Activated CD4-positive, alpha-beta T cell treated with anti-CD3 and anti-CD28 coated beads, Interleukin-2, amount 50 U/mL, for 24 hours (primary cell): Measurements from ENCODE around the gene FOXO4.
A peak's percentile ranks its signal among the peaks of the same experiment; 100 is the strongest.

Experiments
- DNase-seq, 2 donors: peaks; one replicate each; pipeline ENCODE4 v3.0.0-alpha.2; 2020; ENCODE audit warnings: low read depth in 1 of 2, low spot score in 1 of 2

The FOXO4 gene

GRCh38 chrX:71099736-71100135 is 4.1 kb downstream of the FOXO4 start:
- DNase-seq = no peak

DNA sequence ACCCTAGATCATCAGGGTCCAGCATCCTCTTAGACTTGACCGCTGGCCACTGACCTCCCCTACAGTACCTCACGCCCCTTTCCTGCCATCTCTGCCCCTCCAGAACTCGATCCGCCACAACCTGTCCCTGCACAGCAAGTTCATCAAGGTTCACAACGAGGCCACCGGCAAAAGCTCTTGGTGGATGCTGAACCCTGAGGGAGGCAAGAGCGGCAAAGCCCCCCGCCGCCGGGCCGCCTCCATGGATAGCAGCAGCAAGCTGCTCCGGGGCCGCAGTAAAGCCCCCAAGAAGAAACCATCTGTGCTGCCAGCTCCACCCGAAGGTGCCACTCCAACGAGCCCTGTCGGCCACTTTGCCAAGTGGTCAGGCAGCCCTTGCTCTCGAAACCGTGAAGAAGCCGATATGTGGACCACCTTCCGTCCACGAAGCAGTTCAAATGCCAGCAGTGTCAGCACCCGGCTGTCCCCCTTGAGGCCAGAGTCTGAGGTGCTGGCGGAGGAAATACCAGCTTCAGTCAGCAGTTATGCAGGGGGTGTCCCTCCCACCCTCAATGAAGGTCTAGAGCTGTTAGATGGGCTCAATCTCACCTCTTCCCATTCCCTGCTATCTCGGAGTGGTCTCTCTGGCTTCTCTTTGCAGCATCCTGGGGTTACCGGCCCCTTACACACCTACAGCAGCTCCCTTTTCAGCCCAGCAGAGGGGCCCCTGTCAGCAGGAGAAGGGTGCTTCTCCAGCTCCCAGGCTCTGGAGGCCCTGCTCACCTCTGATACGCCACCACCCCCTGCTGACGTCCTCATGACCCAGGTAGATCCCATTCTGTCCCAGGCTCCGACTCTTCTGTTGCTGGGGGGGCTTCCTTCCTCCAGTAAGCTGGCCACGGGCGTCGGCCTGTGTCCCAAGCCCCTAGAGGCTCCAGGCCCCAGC is 5.2 kb downstream of the FOXO4 start:
- no peak for DNase-seq

- no peak for DNase-seq
These were observed 6.6 kb downstream of the FOXO4 start for GRCh38 chrX:71102292-71102691.

DNA sequence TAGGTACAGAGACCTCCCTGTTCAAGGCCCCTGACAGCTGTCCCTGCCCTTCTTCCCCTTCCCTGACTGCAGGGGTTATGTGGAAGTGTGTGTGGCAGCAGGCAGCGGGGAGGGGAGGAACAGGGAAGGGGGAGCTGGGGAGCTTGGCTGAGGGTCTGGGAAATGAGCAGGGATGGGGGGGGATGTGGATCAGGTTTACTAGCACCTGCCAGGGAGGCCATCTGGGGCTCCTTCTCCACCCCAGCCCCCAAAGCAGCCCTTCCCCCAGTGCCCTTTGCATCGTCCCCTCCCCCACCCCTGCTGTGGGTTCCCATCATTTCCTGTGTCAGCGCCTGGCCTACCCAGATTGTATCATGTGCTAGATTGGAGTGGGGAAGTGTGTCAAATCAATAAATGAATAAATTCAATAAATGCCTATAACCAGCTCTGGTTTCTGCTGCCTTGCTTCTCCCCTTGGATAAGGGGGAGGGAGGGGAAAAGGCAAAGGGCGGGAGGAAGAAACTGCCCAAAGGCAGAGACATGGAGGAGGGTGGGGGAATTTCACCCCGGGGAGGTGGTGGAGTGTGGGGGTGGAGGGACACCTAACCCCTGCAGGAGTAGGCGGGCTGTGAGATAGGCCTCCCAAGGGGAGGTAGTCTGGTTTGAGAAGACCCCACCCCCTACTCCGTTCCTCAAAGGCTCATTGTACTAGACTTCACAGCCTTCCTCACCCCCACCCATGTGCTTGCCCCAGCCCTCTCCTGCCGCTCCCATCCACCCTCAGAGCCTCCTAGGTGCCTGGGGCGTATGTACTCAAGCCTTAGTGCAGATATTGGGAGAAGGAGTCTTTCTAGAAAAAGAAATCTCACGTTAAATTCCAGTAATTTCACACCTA is 7.7 kb downstream of the FOXO4 start:
- no peak for DNase-seq

DNA sequence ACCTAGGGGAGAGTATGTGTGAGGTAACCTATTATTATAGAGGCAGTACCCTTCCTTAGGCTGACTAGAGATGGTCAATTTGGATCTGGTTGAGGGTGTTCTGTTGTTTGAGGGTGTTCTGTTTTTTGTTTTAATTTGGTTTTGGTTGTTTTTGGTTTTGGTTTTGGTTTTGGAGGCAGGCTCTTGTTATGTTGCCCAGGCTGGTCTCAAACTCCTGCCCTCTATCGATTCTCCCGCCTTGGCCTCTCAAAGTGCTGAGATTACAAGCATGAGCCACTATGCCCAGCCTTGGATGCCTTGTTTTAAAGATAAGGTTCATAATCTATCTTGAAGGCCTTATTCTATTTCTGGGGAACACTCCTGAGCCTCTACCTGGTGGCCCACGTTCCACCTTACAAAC is 10.0 kb downstream of the FOXO4 start:
- DNase-seq = no peak

DNA sequence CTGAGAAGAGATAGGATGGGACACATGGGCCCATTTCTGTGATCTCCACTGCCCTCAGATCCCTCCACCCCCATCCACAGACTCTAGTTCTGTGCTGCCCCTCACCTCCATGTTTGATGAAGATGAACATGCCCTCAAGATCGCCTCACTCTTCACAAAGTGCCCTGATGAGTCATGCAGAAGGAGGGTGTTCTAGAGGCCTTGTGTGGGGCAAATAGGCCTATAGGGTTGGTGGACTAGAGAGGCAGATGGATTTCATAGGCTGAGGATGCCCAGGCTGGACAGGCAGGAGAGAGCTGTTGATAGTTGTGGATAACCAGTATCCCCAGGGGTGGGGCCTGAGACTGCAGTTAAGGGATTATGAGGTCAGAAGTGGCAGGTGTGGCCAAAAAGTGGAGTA is 10.8 kb downstream of the FOXO4 start, which contains the start of gene CXorf65:
Gene CXorf65 (minus strand): TSS at position 314 of the 400 bp plus-strand sequence. CDS start 184 bp downstream, at position 130.
- DNase-seq = no peak

DNA sequence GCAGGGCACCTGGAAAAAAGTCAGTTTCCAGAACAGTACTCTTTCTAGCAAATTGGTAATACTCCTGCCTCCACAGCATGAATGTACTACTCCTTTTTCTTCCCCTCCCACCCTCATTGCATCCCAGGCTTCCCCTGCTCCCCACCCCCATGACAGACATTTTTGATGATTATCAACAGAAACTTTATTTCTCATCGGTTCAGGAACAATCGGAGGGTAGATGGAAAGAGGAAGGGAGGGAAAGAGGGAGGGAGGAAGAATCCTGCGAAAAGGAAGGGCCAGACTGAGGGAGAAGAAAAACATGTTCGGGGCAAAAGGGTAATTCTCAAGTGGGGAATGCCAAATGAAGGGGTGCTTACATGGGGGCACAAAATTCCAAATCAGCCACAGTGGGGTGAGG is 11.6 kb downstream of the FOXO4 start:
- no peak for DNase-seq

DNA sequence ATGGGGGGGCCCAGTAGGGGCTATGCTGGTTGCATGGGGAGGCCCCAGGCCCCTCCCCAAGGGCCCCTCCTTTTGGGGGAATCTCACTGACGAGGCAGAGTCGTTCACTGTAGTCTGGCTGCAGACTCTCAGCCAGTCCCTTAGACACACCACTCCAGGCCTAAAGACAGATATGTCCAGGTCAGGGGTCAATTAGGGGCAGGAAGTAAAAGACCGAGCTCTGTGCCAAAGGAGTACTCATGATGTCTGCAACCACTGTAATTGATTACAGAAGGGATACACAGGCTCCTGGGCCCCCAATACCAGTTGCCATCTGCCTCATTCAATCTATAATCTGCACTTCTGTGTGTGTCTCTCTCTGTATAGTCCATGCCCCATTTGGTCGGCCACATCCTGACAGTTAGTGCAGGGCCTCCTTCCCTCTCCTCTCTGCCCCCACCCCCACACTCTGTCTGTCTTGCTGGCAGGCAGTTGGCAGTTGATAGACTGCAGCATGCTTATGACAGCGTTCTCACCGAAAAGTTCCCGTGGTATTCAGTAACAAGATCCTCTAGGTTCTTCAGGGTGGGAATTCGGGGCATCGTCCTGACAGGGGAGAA is 12.2 kb downstream of the FOXO4 start:
- no peak for DNase-seq

- DNase-seq = no peak
These were observed 13.4 kb downstream of the FOXO4 start for GRCh38 chrX:71109051-71109450.

DNA sequence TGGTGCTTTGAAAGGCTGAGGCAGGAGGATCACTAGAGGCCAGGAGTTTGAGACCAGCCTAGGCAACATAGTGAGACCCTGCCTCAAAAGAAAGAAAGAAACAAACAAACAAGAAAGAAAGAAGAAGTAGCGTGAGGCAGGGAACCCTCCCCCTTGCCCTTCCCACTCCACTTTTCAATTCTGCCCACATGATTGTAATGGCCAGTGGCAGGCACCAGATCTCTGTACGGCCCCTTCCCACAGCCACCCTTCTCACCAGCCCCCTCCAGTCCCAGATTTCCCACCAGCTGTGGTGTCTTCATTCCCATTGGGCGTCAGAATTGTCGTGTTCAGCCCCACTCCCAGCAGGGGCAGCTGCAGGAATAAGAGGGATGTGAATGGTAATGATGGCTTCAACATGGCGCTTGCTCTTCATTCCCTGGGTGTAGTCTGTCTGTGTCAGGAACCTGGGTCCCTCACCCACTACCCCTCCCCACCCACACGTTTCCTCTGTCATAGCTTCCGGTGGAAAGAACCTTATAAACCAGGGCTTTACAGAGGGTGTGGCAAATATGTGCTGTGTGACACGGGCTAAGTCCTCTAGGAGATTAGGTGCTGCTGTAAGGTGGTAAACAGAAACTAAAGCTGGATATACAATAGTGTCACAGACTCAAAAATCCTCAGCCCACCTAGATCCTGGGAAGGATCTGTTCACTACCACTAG is 15.6 kb downstream of the FOXO4 start, which contains the start of gene IL2RG:
Gene IL2RG (minus strand): TSS at position 437 of the 703 bp plus-strand sequence. CDS start 38 bp downstream, at position 399.
- DNase-seq = peak in 1 of 2 donors; percentile 77

DNA sequence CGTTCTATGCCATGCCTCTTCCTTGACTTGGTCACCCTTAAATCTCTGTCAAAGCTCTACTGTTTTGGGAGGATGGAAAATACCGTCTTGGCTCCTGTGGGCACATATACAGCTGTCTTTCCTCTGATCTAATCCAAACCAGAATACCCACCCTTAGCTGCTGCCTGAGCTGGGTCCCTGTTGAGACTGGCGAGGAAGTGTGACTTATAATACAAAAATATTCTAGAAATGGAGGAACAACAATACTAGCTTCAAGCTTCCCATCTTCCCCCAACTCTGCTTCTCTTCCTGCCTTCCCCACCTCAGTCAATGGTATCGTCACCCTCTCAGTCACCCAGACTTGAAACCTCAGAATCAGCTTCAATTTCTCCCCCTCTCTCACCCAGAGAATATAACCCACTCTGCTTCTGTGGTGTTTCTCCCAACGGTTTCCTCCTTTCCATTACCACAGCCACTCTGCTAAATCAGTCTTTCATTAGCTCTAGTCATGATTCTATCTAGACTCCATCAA is 16.3 kb downstream of the FOXO4 start:
- DNase-seq = no peak

GRCh38 chrX:71117358-71117757 is 21.7 kb downstream of the FOXO4 start:
- no peak for DNase-seq

DNA sequence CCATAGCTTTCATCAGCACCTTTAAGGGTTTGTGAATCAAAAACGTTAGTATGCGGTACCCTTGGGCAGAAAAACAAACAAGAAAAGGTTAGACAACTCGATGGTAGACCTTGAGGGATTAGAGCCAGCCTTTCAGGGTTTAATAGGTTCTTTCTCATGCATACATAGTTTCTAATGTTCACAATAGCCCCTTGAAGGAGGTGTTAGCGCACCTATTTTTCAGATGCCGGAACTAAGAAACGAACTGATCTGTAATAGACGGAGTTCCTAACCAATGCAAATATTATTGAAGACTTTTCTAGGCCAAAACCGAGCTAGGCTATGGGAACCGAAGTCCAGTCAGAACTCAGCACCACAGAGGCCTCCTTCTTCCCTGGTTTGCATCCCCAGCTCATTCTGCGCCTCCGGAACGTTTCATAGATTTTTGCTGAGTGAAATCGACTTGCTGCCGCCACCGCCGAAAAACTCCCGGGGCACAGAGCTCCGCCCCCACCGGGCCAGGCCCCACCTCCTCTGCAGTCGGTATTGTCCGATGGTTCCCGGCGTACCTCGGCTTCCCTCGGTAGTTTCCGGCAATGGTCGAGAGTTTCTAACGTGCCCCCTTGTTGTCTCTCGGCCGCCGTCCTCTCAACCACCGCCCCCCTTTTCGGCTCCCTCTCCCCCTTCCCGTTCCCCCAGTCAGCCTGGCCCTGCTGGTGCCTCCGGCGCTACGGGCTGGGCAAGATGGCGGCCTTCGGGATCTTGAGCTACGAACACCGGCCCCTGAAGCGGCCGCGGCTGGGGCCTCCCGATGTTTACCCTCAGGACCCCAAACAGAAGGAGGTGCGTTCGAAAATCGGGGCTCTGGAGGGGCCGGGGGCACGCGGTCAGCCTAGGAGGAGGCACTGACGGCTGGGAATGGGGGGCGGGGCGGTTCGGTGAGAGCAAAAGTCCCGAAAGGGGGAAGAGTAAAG is 22.7 kb downstream of the FOXO4 start, which contains the start of gene MED12:
Gene MED12 (plus strand): TSS at position 565 of the 953 bp plus-strand sequence. CDS start 159 bp downstream, at position 724.
- peak; percentile 65 for DNase-seq

DNA sequence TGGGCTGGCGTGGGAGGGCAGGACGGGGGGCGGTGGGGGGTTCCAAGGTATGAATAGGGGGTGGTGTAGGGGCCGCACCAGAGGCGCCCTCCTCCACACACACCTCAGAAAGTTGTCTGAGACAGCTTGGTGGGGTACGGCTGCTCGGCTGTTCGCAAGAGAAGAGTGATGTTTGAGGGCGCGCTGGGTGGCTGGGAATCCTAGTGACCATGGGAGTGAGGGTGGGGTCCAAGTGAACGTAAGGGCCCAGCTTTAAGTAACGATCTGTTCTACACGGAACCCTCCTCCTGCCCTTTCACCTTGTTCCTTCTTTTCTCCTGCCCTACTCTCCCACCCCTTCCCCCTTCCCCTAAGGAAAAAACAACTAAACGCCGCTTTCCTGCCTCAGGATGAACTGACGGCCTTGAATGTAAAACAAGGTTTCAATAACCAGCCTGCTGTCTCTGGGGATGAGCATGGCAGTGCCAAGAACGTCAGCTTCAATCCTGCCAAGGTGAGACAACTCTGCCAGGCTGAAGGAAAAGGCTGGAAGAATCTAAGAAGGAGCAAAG is 23.4 kb downstream of the FOXO4 start:
- DNase-seq = no peak

DNA sequence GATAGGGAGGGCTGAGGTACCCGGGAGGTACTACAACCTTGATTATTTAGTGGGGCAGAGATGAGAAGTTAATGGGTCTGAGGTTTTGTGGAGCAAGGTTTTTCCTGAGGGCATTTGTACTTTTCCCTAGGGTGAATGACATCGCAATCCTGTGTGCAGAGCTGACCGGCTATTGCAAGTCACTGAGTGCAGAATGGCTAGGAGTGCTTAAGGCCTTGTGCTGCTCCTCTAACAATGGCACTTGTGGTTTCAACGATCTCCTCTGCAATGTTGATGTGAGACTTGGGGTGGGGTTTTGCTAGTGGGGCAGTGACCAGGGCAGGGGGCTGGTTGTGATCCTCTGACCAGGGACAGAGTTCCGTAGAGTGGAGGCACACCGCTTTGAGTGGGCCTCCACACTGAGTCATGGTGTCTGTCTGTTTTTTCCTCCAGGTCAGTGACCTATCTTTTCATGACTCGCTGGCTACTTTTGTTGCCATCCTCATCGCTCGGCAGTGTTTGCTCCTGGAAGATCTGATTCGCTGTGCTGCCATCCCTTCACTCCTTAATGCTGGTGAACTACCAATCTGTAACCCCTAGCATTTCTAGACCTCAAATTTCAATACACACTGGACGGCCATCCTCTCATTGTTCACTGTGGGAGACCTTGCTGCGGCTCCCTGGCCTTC is 32.6 kb downstream of the FOXO4 start:
- DNase-seq = no peak

DNA sequence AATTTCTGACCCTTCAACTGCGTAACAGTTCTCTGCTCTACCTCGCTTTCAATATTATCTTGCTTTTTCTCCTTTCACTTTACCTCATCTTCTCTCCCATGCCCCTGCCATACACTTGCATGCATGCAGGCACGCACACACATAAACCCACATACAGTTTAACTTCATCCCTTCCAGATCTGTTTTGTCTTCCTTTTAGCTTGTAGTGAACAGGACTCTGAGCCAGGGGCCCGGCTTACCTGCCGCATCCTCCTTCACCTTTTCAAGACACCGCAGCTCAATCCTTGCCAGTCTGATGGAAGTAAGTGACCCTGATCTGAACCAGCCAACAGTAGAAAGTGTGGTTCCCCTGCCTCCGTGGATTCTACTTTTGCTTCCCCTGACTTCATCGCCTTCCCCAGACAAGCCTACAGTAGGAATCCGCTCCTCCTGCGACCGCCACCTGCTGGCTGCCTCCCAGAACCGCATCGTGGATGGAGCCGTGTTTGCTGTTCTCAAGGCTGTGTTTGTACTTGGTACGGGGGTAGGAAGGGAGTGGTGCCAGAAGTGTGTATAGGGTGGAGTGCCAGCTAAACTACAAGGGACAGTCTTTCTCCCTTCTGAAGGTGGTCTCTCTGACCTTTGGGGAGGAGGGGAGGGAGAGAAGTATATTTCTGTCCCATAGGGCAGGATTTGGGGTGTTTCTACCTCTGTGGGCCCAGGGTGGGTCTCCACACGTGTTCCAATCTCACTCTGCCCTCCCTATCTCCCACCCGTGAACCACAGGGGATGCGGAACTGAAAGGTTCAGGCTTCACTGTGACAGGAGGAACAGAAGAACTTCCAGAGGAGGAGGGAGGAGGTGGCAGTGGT is 33.5 kb downstream of the FOXO4 start:
- peak; percentile 54 to 55 for DNase-seq

- DNase-seq = no peak
These were observed 35.9 kb downstream of the FOXO4 start for GRCh38 chrX:71131510-71131909.
